ENCODE data around the gene BCL2A1. TPM values are rescaled to one million over a fixed set of nuclear protein-coding genes. Genes with fewer than 3 reads are reported as not detected.

BCL2A1 gene
- total RNA-seq, result 0.38 and 1.0 TPM in 2 replicates

DNA sequence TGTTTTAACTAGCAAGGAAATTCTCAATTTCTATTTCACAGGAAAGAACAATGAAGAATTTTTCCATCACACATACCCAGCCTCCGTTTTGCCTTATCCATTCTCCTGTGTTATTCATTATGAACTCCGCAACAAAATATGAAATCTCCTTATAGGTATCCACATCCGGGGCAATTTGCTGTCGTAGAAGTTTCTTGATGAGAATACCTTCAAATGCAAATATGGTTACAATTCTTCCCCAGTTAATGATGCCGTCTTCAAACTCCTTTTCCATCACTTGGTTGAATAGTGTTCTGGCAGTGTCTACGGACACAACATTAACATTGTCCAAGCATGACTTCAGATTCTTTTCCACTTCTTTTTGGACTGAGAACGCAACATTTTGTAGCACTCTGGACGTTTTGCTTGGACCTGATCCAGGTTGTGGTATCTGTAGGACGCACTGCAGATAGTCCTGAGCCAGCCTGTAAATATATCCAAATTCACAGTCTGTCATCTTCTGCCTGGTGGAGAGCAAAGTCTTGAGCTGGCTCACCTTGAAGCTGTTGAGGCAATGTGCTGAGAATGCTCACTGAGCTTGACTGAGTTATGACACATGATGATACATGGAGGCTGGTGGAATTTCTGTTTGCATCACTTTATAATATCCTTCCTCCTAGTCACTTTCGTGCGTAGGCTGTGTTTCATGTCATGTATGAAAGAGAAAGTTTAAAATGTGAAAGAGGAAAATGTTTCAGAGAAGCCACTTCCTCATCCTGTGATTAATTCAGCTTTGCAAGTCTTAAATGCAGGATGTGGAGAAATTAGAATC is at the start of gene BCL2A1:
TSS of gene BCL2A1 (minus strand) at position 573 of the 811 bp plus-strand sequence. CDS start at position 496, 77 bp downstream.

Other genes with a start within 250 kb of the BCL2A1 start
- 14.1 and 21.2 TPM in 2 replicates for gene MTHFS, start 74.2 kb downstream of the BCL2A1 start, total RNA-seq
- 80.7 and 80.9 TPM in 2 replicates for gene ZFAND6, start 88.5 kb upstream of the BCL2A1 start, total RNA-seq
- 29.0 and 37.3 TPM in 2 replicates for gene FAH, start 181.8 kb upstream of the BCL2A1 start, total RNA-seq

Measured in hair follicular keratinocyte (primary cell).